Measurements from ENCODE around the gene CDC42BPB.

- no peak for TF ChIP-seq CREB1 (CRISPR knock-in tag; IDR thresholded peaks at IDR 0.05)
- TF ChIP-seq, protein P1, sequence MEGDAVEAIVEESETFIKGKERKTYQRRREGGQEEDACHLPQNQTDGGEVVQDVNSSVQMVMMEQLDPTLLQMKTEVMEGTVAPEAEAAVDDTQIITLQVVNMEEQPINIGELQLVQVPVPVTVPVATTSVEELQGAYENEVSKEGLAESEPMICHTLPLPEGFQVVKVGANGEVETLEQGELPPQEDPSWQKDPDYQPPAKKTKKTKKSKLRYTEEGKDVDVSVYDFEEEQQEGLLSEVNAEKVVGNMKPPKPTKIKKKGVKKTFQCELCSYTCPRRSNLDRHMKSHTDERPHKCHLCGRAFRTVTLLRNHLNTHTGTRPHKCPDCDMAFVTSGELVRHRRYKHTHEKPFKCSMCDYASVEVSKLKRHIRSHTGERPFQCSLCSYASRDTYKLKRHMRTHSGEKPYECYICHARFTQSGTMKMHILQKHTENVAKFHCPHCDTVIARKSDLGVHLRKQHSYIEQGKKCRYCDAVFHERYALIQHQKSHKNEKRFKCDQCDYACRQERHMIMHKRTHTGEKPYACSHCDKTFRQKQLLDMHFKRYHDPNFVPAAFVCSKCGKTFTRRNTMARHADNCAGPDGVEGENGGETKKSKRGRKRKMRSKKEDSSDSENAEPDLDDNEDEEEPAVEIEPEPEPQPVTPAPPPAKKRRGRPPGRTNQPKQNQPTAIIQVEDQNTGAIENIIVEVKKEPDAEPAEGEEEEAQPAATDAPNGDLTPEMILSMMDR (IDR thresholded peaks at IDR 0.05), result no peak
These were observed 13.9 kb downstream of the CDC42BPB start for GRCh38 chr14:103043257-103044015.

Data from WTC11 (cell line).